Liver (tissue), 9 donors: Measurements from ENCODE around the gene LRRC27. TPM values are rescaled to one million over a fixed set of nuclear protein-coding genes. Genes with fewer than 3 reads are reported as not detected.

ENCODE experiments used
- DNase-seq: peaks from one replicate; pipeline ENCODE4 v3.0.0-alpha.2; 2017; ENCODE audit warnings: low spot score
- H3K27ac ChIP-seq, 2 donors: one replicate each; pipeline ENCODE4 v1.7.0; 2013; ENCODE audit warnings: inconsistent platforms in 2 of 2, low read length in 2 of 2, control low read depth in 1 of 2, low read depth in 1 of 2, mild to moderate bottlenecking in 1 of 2
- H3K27me3 ChIP-seq, 4 donors: one replicate each; pipeline versions ENCODE4 v1.6.1 to v1.7.0; 2013; ENCODE audit warnings: low read length in 3 of 4, inconsistent platforms in 1 of 4, mild to moderate bottlenecking in 1 of 4, moderate library complexity in 1 of 4; ENCODE audit not compliant: control insufficient read depth in 4 of 4, insufficient read depth in 4 of 4
- H3K36me3 ChIP-seq, 4 donors: one replicate each; pipeline versions ENCODE4 v1.6.1 to v1.7.0; 2013; ENCODE audit warnings: low read length in 3 of 4, mild to moderate bottlenecking in 3 of 4, low read depth in 1 of 4, moderate library complexity in 1 of 4; ENCODE audit not compliant: control insufficient read depth in 4 of 4, insufficient read depth in 3 of 4
- H3K4me1 ChIP-seq, 4 donors: one replicate each; pipeline versions ENCODE4 v1.6.1 to v1.7.0; 2013; ENCODE audit warnings: low read length in 3 of 4, mild to moderate bottlenecking in 3 of 4, moderate library complexity in 1 of 4; ENCODE audit not compliant: control insufficient read depth in 4 of 4, insufficient read depth in 4 of 4
- H3K4me3 ChIP-seq, 3 donors: one replicate each; pipeline versions ENCODE4 v1.6.1 to v1.7.0; 2013; ENCODE audit warnings: low read length in 3 of 3, control low read depth in 1 of 3, low read depth in 1 of 3, mild to moderate bottlenecking in 1 of 3
- H3K9ac ChIP-seq, 2 donors: one replicate each; pipeline ENCODE4 v1.7.0; 2013; ENCODE audit warnings: low read length in 2 of 2, mild to moderate bottlenecking in 2 of 2, moderate library complexity in 2 of 2, control low read depth in 1 of 2, low read depth in 1 of 2
- H3K9me3 ChIP-seq, 4 donors: one replicate each; pipeline versions ENCODE4 v1.6.1 to v1.7.0; 2013; ENCODE audit warnings: low read length in 3 of 4; ENCODE audit not compliant: control insufficient read depth in 4 of 4
- FOXA1 ChIP-seq: IDR thresholded peaks from 2 replicates; pipeline ENCODE4 v1.6.1; 2016; ENCODE audit warnings: antibody characterized with exemption
- FOXA2 ChIP-seq: IDR thresholded peaks from 2 replicates; pipeline ENCODE4 v1.6.1; 2016; ENCODE audit warnings: antibody characterized with exemption
- GABPA ChIP-seq, 2 donors: IDR thresholded peaks in 1 of 2; conservative IDR thresholded peaks in 1 of 2; 2 replicates each; pipeline ENCODE4 v1.6.1; 2016; ENCODE audit warnings: antibody characterized with exemption in 2 of 2, mild to moderate bottlenecking in 1 of 2, moderate library complexity in 1 of 2
- HNF4A ChIP-seq, 2 donors: conservative IDR thresholded peaks; 2 replicates each; pipeline ENCODE4 v1.6.1; 2016; ENCODE audit warnings: antibody characterized with exemption in 2 of 2, mild to moderate bottlenecking in 2 of 2
- HNF4G ChIP-seq: IDR thresholded peaks from 2 replicates; pipeline ENCODE4 v1.6.1; 2016; ENCODE audit warnings: antibody characterized with exemption
- JUND ChIP-seq, 2 donors: IDR thresholded peaks; 2 replicates each; pipeline ENCODE4 v1.6.1; 2016; ENCODE audit warnings: antibody characterized with exemption in 2 of 2
- NR2F2 ChIP-seq: IDR thresholded peaks from 2 replicates; pipeline ENCODE4 v1.6.1; 2016; ENCODE audit warnings: antibody characterized with exemption
- RAD21 ChIP-seq, 2 donors: IDR thresholded peaks; 2 replicates each; pipeline ENCODE4 v1.6.1; 2016; ENCODE audit warnings: antibody characterized with exemption in 2 of 2, mild to moderate bottlenecking in 2 of 2
- RXRA ChIP-seq, 2 donors: IDR thresholded peaks; 2 replicates each; pipeline ENCODE4 v1.6.1; 2017 to 2018; ENCODE audit warnings: antibody characterized with exemption in 2 of 2, mild to moderate bottlenecking in 1 of 2
- SP1 ChIP-seq: IDR thresholded peaks from 2 replicates; pipeline ENCODE4 v1.6.1; 2018; ENCODE audit warnings: antibody characterized with exemption, mild to moderate bottlenecking
- TAF1 ChIP-seq: conservative IDR thresholded peaks from 2 replicates; pipeline ENCODE4 v1.6.1; 2016; ENCODE audit warnings: antibody characterized with exemption, mild to moderate bottlenecking
- YY1 ChIP-seq: IDR thresholded peaks from 2 replicates; pipeline ENCODE4 v1.6.1; 2016; ENCODE audit warnings: antibody characterized with exemption, mild to moderate bottlenecking
- WGBS: extraction: QIAGEN DNeasy Blood & Tissue Kit; methylation state at CpG from one replicate; pipeline ENCODE4 v1.1.7; 2013; 5-methylcytosine and 5-hydroxymethylcytosine counted together
- polyA plus RNA-seq, 2 donors: library from polyadenylated mRNA; stranded (reverse) in 1 of 2; unstranded in 1 of 2; fragments of 200-250 nt in 1 of 2; fragments of >200 nt in 1 of 2; fragmentation: Nextera tagmentation in 1 of 2; extraction: Ambion mirVana in 1 of 2; gene quantifications; one replicate each; pipeline versions ENCODE4 v1.2.1 to v1.2.3, GENCODE V29; 2013 to 2015
- total RNA-seq, 2 donors: library from RNA; depleted of rRNA; stranded (reverse); fragments of >200 nt; gene quantifications; one replicate each; pipeline ENCODE4 v1.2.3, GENCODE V29; 2014
- TF ChIP-seq, protein P1 (sequence below): IDR thresholded peaks from 2 replicates; pipeline ENCODE4 v1.6.1; 2016; ENCODE audit warnings: antibody characterized with exemption
- TF ChIP-seq, protein P2 (sequence below): IDR thresholded peaks from 2 replicates; pipeline ENCODE4 v1.6.1; 2016; ENCODE audit warnings: antibody characterized with exemption, mild to moderate bottlenecking
- TF ChIP-seq, protein P3 (sequence below): IDR thresholded peaks from 2 replicates; pipeline ENCODE4 v1.6.1; 2016; ENCODE audit warnings: antibody characterized with exemption
- TF ChIP-seq, protein P4 (sequence below): IDR thresholded peaks from 2 replicates; pipeline ENCODE4 v1.6.1; 2016; ENCODE audit warnings: antibody characterized with exemption
- TF ChIP-seq, protein P5 (sequence below): fragments of 150-350 bp; IDR thresholded peaks from 2 replicates; pipeline ENCODE4 v1.5.1; 2017; ENCODE audit warnings: improper control_type of control experiment, low read depth, low read length; ENCODE audit not compliant: missing input control
- donor health status: healthy.
- donor health status: healthy.
- donor health status: healthy.
- donor health status: healthy.
- donor health status: healthy.

The LRRC27 gene
- total and polyA plus RNA-seq, 4 donors = 1.8 to 2.8 (median 2.6) TPM

DNA sequence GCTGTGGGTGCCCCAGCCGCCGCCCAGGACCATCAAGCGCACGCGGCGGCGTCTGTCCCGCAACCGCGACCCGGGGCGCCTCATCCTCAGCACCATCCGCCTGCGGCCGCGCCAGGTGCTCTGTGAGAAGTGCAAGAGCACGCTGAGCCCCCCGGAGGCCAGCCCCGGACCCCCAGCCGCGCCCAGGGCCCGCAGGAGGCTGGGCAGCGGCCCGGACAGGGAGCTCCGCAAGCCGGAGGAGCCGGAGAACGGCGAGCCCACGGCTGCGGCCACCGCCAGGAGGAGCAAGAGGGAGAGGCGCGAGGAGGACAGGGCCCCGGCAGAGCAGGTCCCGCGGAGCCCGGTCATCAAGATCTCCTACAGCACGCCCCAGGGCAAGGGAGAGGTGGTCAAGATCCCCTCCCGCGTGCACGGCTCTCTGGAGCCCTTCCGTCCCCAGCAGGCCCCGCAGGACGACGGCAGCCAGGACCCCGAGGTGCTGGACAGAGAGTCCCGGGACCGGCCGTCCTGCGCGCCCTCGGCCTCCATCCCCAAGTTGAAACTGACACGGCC, 73.0 kb downstream of the LRRC27 start:
- 94% methylated on average over 54 of the region's 54 CpGs for WGBS
- H3K4me1 ChIP-seq = peaks cover 0 to 21% (median 8%) of the 10 kb centered on the region in 4 donors
- H3K27me3 ChIP-seq = no peaks in the 10 kb centered on the region
- no peak overlapping the region for H3K27ac ChIP-seq
- H3K9ac ChIP-seq = no peak overlapping the region
- DNase-seq = no peak
- peaks cover 0 to 6% (median 2%) of the 10 kb centered on the region in 4 donors for H3K36me3 ChIP-seq
- TF ChIP-seq RAD21 (IDR thresholded peaks at IDR 0.05) (no peak), NR2F2 (no peak), FOXA2 (no peak), HNF4A (conservative IDR thresholded peaks at IDR 0.05) (no peak), RXRA (IDR thresholded peaks at IDR 0.05) (no peak), TAF1 (no peak), SP1 (no peak), HNF4G (no peak), JUND (IDR thresholded peaks at IDR 0.05) (no peak), GABPA (IDR thresholded peaks at IDR 0.05 in 1 of 2, conservative IDR thresholded peaks at IDR 0.05 in 1 of 2) (no peak), FOXA1 (no peak), YY1 (no peak)
- TF ChIP-seq, protein P1, sequence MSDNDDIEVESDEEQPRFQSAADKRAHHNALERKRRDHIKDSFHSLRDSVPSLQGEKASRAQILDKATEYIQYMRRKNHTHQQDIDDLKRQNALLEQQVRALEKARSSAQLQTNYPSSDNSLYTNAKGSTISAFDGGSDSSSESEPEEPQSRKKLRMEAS = no peak
- TF ChIP-seq, protein P2, sequence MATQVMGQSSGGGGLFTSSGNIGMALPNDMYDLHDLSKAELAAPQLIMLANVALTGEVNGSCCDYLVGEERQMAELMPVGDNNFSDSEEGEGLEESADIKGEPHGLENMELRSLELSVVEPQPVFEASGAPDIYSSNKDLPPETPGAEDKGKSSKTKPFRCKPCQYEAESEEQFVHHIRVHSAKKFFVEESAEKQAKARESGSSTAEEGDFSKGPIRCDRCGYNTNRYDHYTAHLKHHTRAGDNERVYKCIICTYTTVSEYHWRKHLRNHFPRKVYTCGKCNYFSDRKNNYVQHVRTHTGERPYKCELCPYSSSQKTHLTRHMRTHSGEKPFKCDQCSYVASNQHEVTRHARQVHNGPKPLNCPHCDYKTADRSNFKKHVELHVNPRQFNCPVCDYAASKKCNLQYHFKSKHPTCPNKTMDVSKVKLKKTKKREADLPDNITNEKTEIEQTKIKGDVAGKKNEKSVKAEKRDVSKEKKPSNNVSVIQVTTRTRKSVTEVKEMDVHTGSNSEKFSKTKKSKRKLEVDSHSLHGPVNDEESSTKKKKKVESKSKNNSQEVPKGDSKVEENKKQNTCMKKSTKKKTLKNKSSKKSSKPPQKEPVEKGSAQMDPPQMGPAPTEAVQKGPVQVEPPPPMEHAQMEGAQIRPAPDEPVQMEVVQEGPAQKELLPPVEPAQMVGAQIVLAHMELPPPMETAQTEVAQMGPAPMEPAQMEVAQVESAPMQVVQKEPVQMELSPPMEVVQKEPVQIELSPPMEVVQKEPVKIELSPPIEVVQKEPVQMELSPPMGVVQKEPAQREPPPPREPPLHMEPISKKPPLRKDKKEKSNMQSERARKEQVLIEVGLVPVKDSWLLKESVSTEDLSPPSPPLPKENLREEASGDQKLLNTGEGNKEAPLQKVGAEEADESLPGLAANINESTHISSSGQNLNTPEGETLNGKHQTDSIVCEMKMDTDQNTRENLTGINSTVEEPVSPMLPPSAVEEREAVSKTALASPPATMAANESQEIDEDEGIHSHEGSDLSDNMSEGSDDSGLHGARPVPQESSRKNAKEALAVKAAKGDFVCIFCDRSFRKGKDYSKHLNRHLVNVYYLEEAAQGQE = no peak
- TF ChIP-seq, protein P3, sequence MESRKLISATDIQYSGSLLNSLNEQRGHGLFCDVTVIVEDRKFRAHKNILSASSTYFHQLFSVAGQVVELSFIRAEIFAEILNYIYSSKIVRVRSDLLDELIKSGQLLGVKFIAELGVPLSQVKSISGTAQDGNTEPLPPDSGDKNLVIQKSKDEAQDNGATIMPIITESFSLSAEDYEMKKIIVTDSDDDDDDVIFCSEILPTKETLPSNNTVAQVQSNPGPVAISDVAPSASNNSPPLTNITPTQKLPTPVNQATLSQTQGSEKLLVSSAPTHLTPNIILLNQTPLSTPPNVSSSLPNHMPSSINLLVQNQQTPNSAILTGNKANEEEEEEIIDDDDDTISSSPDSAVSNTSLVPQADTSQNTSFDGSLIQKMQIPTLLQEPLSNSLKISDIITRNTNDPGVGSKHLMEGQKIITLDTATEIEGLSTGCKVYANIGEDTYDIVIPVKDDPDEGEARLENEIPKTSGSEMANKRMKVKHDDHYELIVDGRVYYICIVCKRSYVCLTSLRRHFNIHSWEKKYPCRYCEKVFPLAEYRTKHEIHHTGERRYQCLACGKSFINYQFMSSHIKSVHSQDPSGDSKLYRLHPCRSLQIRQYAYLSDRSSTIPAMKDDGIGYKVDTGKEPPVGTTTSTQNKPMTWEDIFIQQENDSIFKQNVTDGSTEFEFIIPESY = no peak
- TF ChIP-seq, protein P4, sequence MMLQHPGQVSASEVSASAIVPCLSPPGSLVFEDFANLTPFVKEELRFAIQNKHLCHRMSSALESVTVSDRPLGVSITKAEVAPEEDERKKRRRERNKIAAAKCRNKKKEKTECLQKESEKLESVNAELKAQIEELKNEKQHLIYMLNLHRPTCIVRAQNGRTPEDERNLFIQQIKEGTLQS = no peak
- TF ChIP-seq, protein P5, sequence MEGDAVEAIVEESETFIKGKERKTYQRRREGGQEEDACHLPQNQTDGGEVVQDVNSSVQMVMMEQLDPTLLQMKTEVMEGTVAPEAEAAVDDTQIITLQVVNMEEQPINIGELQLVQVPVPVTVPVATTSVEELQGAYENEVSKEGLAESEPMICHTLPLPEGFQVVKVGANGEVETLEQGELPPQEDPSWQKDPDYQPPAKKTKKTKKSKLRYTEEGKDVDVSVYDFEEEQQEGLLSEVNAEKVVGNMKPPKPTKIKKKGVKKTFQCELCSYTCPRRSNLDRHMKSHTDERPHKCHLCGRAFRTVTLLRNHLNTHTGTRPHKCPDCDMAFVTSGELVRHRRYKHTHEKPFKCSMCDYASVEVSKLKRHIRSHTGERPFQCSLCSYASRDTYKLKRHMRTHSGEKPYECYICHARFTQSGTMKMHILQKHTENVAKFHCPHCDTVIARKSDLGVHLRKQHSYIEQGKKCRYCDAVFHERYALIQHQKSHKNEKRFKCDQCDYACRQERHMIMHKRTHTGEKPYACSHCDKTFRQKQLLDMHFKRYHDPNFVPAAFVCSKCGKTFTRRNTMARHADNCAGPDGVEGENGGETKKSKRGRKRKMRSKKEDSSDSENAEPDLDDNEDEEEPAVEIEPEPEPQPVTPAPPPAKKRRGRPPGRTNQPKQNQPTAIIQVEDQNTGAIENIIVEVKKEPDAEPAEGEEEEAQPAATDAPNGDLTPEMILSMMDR = no peak
- no peaks in the 10 kb centered on the region for H3K9me3 ChIP-seq
- no peak overlapping the region for H3K4me3 ChIP-seq
